Neural progenitor cell (in vitro differentiated cells): ENCODE data around the gene POC5.

Experiments
- EZH2 ChIP-seq: fragments of 200-600 bp; sonication (generic); IDR thresholded peaks from 2 replicates; pipeline ENCODE4 v1.6.1; 2017; ENCODE audit warnings: antibody characterized with exemption, mild to moderate bottlenecking, moderate library complexity
- TF ChIP-seq, protein P1 (sequence below): fragments of 200-600 bp; sonication (generic); IDR thresholded peaks from 2 replicates; pipeline ENCODE4 v1.5.1; 2017; ENCODE audit warnings: antibody characterized with exemption, mild to moderate bottlenecking

DNA sequence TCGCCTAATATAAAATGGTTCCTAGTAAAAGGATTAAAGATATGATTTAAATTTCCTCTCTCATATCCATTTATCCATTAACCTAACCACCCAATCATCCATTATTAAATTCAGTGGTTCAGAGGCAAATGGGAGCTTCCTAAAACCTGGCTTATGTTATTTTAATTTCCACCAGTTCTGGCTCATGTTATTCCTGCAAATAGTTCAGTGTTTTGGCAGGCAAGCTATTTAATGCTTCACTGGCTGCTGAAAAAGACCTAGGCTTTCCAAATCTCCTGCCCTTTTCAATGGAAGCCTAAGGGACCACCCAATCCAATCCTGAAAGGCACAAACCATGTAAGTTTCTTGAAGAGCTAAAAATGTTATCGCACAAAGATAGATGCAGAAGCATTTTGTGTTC lies 52.3 kb downstream of the POC5 start:
- TF ChIP-seq, protein P1, sequence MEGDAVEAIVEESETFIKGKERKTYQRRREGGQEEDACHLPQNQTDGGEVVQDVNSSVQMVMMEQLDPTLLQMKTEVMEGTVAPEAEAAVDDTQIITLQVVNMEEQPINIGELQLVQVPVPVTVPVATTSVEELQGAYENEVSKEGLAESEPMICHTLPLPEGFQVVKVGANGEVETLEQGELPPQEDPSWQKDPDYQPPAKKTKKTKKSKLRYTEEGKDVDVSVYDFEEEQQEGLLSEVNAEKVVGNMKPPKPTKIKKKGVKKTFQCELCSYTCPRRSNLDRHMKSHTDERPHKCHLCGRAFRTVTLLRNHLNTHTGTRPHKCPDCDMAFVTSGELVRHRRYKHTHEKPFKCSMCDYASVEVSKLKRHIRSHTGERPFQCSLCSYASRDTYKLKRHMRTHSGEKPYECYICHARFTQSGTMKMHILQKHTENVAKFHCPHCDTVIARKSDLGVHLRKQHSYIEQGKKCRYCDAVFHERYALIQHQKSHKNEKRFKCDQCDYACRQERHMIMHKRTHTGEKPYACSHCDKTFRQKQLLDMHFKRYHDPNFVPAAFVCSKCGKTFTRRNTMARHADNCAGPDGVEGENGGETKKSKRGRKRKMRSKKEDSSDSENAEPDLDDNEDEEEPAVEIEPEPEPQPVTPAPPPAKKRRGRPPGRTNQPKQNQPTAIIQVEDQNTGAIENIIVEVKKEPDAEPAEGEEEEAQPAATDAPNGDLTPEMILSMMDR = no peak
- TF ChIP-seq EZH2 = no peak
